ENCODE data around the gene FAHD2A. TPM values are rescaled to one million over a fixed set of nuclear protein-coding genes. Genes with fewer than 3 reads are reported as not detected.

The FAHD2A gene
- total and polyA plus RNA-seq, 4 donors: 13.3 to 39.7 (median 35.1) TPM

DNA sequence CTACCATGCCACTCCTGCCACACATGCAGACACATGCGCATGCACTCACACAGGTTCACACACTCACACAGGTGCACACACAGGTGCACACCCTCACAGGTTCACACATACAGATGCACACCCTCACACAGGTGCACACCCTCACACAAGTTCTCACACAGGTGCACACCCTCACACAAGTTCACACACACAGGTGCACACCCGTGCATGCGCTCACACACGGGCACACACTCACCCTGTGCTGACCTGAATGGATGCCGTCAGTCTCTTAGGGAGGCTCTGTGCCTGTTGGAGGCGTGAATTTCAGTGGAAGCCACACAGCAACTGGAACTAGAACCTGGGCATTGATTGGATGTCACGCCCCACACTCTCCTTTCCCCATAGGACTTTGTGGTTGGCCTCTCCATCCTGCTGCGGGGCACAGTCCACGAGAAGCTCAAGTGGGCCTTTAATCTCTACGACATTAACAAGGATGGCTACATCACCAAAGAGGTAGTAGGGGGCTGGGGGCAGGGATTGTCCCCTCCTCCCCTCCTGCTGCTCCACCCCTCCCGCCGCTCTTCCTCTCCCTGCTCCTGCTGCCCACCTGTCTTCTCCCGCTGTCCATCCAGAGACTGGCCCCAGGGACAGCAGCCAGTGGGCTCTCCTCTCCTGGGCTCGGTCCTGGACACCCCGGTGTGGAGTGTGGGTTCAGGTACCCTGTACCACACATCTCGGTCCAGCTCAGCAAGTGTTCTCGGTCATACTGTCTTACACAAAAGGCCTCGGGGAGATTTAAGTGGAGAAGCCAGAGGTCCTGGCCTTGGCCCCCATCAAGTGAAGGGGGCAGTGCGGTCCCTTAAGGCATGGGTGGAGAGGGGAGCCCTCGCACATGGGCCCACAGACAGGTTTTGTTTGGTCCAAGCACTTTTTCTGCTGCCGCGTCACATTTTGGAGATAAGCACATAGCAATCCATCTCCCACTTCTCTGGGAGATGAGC, 21.0 kb upstream of the FAHD2A start:
- H3K27me3 ChIP-seq (ENCODE audit: control insufficient read depth, insufficient read depth, low read length): no peaks in the 10 kb centered on the region
- no peak for DNase-seq (ENCODE audit: low read depth in 4 of 6, low spot score in 6 of 6)
- no peaks in the 10 kb centered on the region for H3K4me1 ChIP-seq (ENCODE audit: control insufficient read depth, insufficient read depth, low read length)
- no peak overlapping the region for H3K4me3 ChIP-seq (ENCODE audit: low read depth, low read length)
- no peak overlapping the region for H3K27ac ChIP-seq (ENCODE audit: low read depth, low read length)
- WGBS (ENCODE audit: insufficient coverage): 93% methylated on average over 15 of the region's 22 CpGs
- peaks cover 35% of the 10 kb centered on the region for H3K36me3 ChIP-seq (ENCODE audit: control insufficient read depth, insufficient read depth, low read length)
- H3K9me3 ChIP-seq (ENCODE audit: control insufficient read depth, insufficient read depth, low read length): no peaks in the 10 kb centered on the region

DNA sequence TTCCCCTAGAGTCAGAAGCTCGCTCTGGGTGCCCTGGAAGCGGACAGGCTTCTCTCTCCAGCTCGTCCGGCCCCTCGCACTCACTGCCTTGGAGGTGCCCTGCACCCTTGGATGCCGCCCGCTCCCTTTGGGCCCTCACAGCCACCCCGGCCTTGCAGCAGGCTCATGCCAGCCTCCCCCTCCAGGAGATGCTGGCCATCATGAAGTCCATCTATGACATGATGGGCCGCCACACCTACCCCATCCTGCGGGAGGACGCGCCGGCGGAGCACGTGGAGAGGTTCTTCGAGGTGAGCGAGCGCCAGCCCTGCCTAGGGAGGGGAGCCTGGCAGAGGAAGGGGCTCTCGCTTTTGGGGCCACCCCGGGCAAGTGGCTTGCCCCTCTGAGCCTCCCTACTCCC, 20.3 kb upstream of the FAHD2A start:
- no peak overlapping the region for H3K4me3 ChIP-seq (ENCODE audit: low read depth, low read length)
- WGBS (ENCODE audit: insufficient coverage): 96% methylated on average over 19 of the region's 20 CpGs
- no peaks in the 10 kb centered on the region for H3K4me1 ChIP-seq (ENCODE audit: control insufficient read depth, insufficient read depth, low read length)
- H3K27me3 ChIP-seq (ENCODE audit: control insufficient read depth, insufficient read depth, low read length): no peaks in the 10 kb centered on the region
- DNase-seq (ENCODE audit: low read depth in 4 of 6, low spot score in 6 of 6): no peak
- no peak overlapping the region for H3K27ac ChIP-seq (ENCODE audit: low read depth, low read length)
- H3K9me3 ChIP-seq (ENCODE audit: control insufficient read depth, insufficient read depth, low read length): no peaks in the 10 kb centered on the region
- H3K36me3 ChIP-seq (ENCODE audit: control insufficient read depth, insufficient read depth, low read length): peaks cover 30% of the 10 kb centered on the region

DNA sequence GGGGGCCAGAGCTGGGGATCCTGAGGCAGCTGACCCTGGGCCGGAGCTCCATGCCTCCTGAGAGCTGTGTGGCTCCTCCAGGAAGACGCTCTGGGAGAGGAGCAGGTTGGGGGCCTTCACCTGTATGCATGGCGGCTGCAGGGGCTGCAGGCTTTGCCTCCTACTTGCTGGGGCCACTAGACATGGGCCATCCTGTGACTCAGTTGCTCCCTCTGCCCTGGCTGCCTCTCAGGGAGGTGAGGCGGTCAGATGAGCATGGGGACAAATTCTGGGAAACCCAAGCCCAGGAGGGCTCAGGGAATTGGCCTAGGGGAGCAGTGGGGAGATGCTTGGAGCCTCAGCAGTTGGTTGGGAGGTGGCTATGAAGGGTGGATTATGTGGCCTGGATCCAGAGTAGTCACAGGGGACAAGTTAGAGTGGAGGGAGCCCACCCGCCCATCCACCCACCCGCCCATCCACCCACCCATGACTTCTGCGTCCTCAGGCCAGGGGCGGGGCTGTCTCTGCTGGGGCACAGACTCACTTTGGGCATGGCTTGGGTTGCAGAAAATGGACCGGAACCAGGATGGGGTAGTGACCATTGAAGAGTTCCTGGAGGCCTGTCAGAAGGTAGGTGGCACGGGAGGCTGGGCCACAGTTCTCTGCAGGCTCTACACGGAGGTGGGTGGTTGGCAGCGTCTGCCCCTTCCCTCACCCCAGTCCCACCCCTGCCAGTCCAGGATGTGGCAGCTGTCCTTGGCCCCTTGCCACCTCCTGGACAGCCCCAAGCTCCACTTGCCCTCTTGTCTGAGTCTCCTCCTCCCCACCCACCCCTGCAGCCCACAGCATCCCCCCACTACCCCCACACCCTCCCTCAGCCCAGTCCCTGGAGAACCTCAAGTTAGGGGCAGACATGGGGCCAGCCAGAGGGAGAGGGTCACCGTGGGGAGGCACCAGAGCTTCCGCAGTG, 19.5 kb upstream of the FAHD2A start:
- Histone ChIP-seq H3K36me3 (ENCODE audit: control insufficient read depth, insufficient read depth, low read length) (peaks cover 28% of the 10 kb centered on the region), H3K27ac (ENCODE audit: low read depth, low read length) (no peak overlapping the region), H3K9me3 (ENCODE audit: control insufficient read depth, insufficient read depth, low read length) (no peaks in the 10 kb centered on the region), H3K4me3 (ENCODE audit: low read depth, low read length) (no peak overlapping the region), H3K4me1 (ENCODE audit: control insufficient read depth, insufficient read depth, low read length) (no peaks in the 10 kb centered on the region), H3K27me3 (ENCODE audit: control insufficient read depth, insufficient read depth, low read length) (no peaks in the 10 kb centered on the region)
- 86% methylated on average over 8 of the region's 14 CpGs for whole genome bisulfite sequencing (ENCODE audit: insufficient coverage)
- DNase-seq (ENCODE audit: low read depth in 4 of 6, low spot score in 6 of 6): no peak

DNA sequence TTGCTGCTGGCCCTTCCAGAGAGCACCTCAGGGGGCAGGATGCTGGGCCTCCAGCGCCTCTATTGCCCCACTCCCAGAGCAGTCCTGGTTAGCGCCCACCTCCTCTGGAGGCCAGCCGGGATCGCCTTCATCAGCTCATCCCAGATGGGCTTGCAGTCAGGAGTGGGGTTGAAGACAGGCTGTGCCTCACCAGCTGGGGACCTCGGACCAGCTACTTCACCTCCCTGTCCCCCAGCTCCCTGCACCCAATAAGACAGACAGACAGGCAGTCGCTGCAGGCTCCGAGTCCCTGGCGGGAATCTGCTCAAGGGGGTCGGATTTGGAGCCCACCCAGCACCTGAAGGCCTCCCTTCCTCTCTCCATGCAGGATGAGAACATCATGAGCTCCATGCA, 18.9 kb upstream of the FAHD2A start:
- no peak overlapping the region for H3K4me3 ChIP-seq (ENCODE audit: low read depth, low read length)
- peaks cover 28% of the 10 kb centered on the region for H3K36me3 ChIP-seq (ENCODE audit: control insufficient read depth, insufficient read depth, low read length)
- DNase-seq (ENCODE audit: low read depth in 4 of 6, low spot score in 6 of 6): no peak
- no peaks in the 10 kb centered on the region for H3K4me1 ChIP-seq (ENCODE audit: control insufficient read depth, insufficient read depth, low read length)
- no peaks in the 10 kb centered on the region for H3K9me3 ChIP-seq (ENCODE audit: control insufficient read depth, insufficient read depth, low read length)
- H3K27ac ChIP-seq (ENCODE audit: low read depth, low read length): no peak overlapping the region
- WGBS (ENCODE audit: insufficient coverage): 91% methylated on average over 9 of the region's 9 CpGs
- no peaks in the 10 kb centered on the region for H3K27me3 ChIP-seq (ENCODE audit: control insufficient read depth, insufficient read depth, low read length)

DNA sequence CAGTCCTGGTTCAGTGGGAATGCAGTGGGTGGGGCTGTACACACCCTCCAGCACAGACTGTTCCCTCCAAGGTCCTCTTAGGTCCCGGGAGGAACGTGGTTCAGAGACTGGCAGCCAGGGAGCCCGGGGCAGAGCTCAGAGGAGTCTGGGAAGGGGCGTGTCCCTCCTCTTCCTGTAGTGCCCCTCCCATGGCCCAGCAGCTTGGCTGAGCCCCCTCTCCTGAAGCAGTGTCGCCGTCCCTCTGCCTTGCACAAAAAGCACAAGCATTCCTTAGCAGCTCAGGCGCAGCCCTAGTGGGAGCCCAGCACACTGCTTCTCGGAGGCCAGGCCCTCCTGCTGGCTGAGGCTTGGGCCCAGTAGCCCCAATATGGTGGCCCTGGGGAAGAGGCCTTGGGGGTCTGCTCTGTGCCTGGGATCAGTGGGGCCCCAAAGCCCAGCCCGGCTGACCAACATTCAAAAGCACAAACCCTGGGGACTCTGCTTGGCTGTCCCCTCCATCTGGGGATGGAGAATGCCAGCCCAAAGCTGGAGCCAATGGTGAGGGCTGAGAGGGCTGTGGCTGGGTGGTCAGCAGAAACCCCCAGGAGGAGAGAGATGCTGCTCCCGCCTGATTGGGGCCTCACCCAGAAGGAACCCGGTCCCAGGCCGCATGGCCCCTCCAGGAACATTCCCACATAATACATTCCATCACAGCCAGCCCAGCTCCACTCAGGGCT, 17.5 kb upstream of the FAHD2A start:
- Histone ChIP-seq H3K4me3 (ENCODE audit: low read depth, low read length) (no peak overlapping the region), H3K36me3 (ENCODE audit: control insufficient read depth, insufficient read depth, low read length) (peaks cover 28% of the 10 kb centered on the region), H3K27ac (ENCODE audit: low read depth, low read length) (no peak overlapping the region), H3K27me3 (ENCODE audit: control insufficient read depth, insufficient read depth, low read length) (no peaks in the 10 kb centered on the region), H3K9me3 (ENCODE audit: control insufficient read depth, insufficient read depth, low read length) (no peaks in the 10 kb centered on the region), H3K4me1 (ENCODE audit: control insufficient read depth, insufficient read depth, low read length) (peaks cover 8% of the 10 kb centered on the region)
- no peak for DNase-seq (ENCODE audit: low read depth in 4 of 6, low spot score in 6 of 6)
- WGBS (ENCODE audit: insufficient coverage): 50% methylated on average over 9 of the region's 12 CpGs

DNA sequence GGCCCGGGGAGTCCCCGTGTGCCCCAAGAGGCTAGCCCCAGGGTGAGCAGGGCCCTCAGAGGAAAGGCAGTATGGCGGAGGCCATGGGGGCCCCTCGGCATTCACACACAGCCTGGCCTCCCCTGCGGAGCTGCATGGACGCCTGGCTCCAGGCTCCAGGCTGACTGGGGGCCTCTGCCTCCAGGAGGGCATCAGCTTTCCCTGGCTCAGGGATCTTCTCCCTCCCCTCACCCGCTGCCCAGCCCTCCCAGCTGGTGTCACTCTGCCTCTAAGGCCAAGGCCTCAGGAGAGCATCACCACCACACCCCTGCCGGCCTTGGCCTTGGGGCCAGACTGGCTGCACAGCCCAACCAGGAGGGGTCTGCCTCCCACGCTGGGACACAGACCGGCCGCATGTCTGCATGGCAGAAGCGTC, 16.9 kb upstream of the FAHD2A start:
- H3K27me3 ChIP-seq (ENCODE audit: control insufficient read depth, insufficient read depth, low read length): no peaks in the 10 kb centered on the region
- H3K4me1 ChIP-seq (ENCODE audit: control insufficient read depth, insufficient read depth, low read length): peaks cover 8% of the 10 kb centered on the region
- 80% methylated on average over 8 of the region's 12 CpGs for WGBS (ENCODE audit: insufficient coverage)
- H3K36me3 ChIP-seq (ENCODE audit: control insufficient read depth, insufficient read depth, low read length): peaks cover 28% of the 10 kb centered on the region
- DNase-seq (ENCODE audit: low read depth in 4 of 6, low spot score in 6 of 6): no peak
- no peak overlapping the region for H3K27ac ChIP-seq (ENCODE audit: low read depth, low read length)
- H3K4me3 ChIP-seq (ENCODE audit: low read depth, low read length): no peak overlapping the region
- H3K9me3 ChIP-seq (ENCODE audit: control insufficient read depth, insufficient read depth, low read length): no peaks in the 10 kb centered on the region

DNA sequence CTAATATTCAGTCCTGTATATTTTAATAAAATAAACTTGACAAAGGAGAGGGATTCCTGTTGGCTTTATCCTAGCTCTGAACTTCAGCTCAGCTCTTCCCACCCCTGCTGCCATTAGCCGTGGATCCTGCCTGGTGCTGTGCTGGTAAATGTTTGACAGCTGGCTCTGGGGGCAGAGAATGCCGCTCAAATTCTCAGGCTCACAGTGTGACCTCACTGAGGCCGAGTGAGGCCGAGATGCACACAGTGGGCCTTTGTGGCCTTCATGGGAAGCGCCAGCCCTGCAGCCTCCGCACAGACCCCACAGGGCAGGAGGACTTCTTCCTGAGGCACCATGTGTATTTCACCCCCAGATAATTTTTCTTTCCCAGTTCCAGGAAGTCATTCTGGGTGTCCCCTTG, 16.5 kb upstream of the FAHD2A start:
- no peak overlapping the region for H3K4me3 ChIP-seq (ENCODE audit: low read depth, low read length)
- DNase-seq (ENCODE audit: low read depth in 4 of 6, low spot score in 6 of 6): no peak
- no peaks in the 10 kb centered on the region for H3K9me3 ChIP-seq (ENCODE audit: control insufficient read depth, insufficient read depth, low read length)
- H3K4me1 ChIP-seq (ENCODE audit: control insufficient read depth, insufficient read depth, low read length): peaks cover 8% of the 10 kb centered on the region
- H3K36me3 ChIP-seq (ENCODE audit: control insufficient read depth, insufficient read depth, low read length): peaks cover 28% of the 10 kb centered on the region
- WGBS (ENCODE audit: insufficient coverage): 92% methylated on average over 6 of the region's 6 CpGs
- no peak overlapping the region for H3K27ac ChIP-seq (ENCODE audit: low read depth, low read length)
- H3K27me3 ChIP-seq (ENCODE audit: control insufficient read depth, insufficient read depth, low read length): no peaks in the 10 kb centered on the region

DNA sequence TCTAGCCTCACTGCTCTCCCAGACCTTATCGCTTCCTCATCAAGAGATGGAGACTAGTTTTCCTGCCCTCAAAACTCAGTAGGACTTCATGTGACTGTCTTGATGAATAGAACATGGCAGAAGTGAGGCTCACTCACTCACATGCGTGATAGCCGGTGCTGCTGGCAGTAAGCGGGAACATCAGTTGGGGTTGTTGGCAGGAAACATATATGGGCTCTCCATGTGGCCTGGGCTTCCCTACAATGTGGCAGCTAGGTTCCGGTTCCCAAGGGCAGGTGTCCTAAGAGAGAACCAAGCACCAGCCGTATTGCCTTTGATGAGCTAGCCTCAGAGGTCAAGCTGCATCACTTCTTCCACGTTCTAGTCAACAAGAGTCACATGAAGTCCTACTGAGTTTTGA, 15.2 kb upstream of the FAHD2A start:
- 98% methylated on average over 5 of the region's 7 CpGs for WGBS (ENCODE audit: insufficient coverage)
- Histone ChIP-seq H3K4me3 (ENCODE audit: low read depth, low read length) (no peak overlapping the region), H3K27me3 (ENCODE audit: control insufficient read depth, insufficient read depth, low read length) (no peaks in the 10 kb centered on the region), H3K27ac (ENCODE audit: low read depth, low read length) (no peak overlapping the region), H3K36me3 (ENCODE audit: control insufficient read depth, insufficient read depth, low read length) (peaks cover 24% of the 10 kb centered on the region), H3K9me3 (ENCODE audit: control insufficient read depth, insufficient read depth, low read length) (no peaks in the 10 kb centered on the region), H3K4me1 (ENCODE audit: control insufficient read depth, insufficient read depth, low read length) (peaks cover 8% of the 10 kb centered on the region)
- DNase-seq (ENCODE audit: low read depth in 4 of 6, low spot score in 6 of 6): no peak

DNA sequence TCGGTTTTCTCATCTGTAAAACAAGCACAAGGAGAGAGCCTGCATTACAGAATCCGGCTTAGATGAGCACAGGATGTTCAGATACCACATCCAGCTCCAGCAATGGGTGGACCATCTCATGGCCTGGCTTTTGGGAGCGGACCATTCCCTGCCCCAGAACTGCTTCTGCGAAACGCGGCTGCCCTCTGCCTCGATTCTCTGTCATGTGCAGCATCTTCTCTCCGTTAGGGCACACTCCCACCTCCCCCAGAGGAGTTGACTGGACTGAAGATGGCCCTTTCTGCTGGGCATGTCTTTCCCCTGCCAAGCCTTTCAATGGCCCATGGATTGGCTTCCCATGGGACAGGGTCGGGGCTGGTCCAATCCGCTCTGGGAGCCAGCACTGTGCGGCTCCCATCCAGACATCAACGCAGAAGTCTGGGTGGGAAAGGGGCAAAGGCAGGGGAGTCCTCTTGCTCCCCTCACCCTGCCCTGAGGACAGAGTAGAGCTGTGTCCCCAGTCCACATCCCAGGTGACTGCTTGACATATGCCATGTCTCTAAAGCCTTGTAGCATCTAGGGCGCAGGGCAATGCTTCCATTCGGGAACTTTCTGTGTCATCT, 14.3 kb upstream of the FAHD2A start:
- Histone ChIP-seq H3K27ac (ENCODE audit: low read depth, low read length) (no peak overlapping the region), H3K27me3 (ENCODE audit: control insufficient read depth, insufficient read depth, low read length) (no peaks in the 10 kb centered on the region), H3K9me3 (ENCODE audit: control insufficient read depth, insufficient read depth, low read length) (no peaks in the 10 kb centered on the region), H3K4me3 (ENCODE audit: low read depth, low read length) (no peak overlapping the region), H3K4me1 (ENCODE audit: control insufficient read depth, insufficient read depth, low read length) (peaks cover 8% of the 10 kb centered on the region), H3K36me3 (ENCODE audit: control insufficient read depth, insufficient read depth, low read length) (peaks cover 20% of the 10 kb centered on the region)
- DNase-seq (ENCODE audit: low read depth in 4 of 6, low spot score in 6 of 6): no peak
- WGBS (ENCODE audit: insufficient coverage): 95% methylated on average over 14 of the region's 14 CpGs
